HG03135 (cell line): ENCODE results near the gene NDST1.

Experiments
- ATAC-seq: cut with Tn5 transposase; IDR thresholded peaks from one replicate; pipeline ENCODE4 v1.9.1; 2021; ENCODE audit warnings: mild to moderate bottlenecking, moderate library complexity; ENCODE audit not compliant: unreplicated experiment

The NDST1 gene

GRCh38 chr5:150601491-150602345, 93.8 kb downstream of the NDST1 start:
- no peak for ATAC-seq

GRCh38 chr5:150603052-150603451, 95.1 kb downstream of the NDST1 start:
- no peak for ATAC-seq

- ATAC-seq, result no peak
Measured at GRCh38 chr5:150603491-150603890, 95.6 kb downstream of the NDST1 start.

- ATAC-seq, result no peak
Measured at GRCh38 chr5:150604010-150604409, 96.1 kb downstream of the NDST1 start.

- ATAC-seq, result no peak
Measured at GRCh38 chr5:150604894-150605440, 97.0 kb downstream of the NDST1 start.

GRCh38 chr5:150605546-150605945, 97.6 kb downstream of the NDST1 start:
- ATAC-seq, result no peak

GRCh38 chr5:150606476-150606875, 98.5 kb downstream of the NDST1 start:
- no peak for ATAC-seq

- no peak for ATAC-seq
Measured at GRCh38 chr5:150607105-150607504, 99.2 kb downstream of the NDST1 start.
